GM23338 (cell line): ENCODE results near the gene SMTN.

Experiments
- CTCF ChIP-seq, 2 experiments: fragments of 200-600 bp in 1 of 2; sonication (generic) in 1 of 2; conservative IDR thresholded peaks; 2 replicates each; pipeline versions ENCODE4 v1.5.1 to v1.6.1; 2016 to 2017; ENCODE audit warnings: antibody characterized with exemption in 2 of 2, low read depth in 2 of 2, mild to moderate bottlenecking in 2 of 2, moderate library complexity in 1 of 2
- EZH2 ChIP-seq: fragments of 200-600 bp; sonication (generic); IDR thresholded peaks from one replicate; pipeline ENCODE4 v1.8.0; 2017; ENCODE audit warnings: antibody characterized with exemption, mild to moderate bottlenecking, low read depth; ENCODE audit not compliant: unreplicated experiment
- EZH2phosphoT487 ChIP-seq: fragments of 200-600 bp; sonication (generic); IDR thresholded peaks from one replicate; pipeline ENCODE4 v1.8.1; 2018; ENCODE audit warnings: antibody characterized with exemption; ENCODE audit not compliant: unreplicated experiment
- POLR2AphosphoS5 ChIP-seq: IDR thresholded peaks from 2 replicates; pipeline ENCODE4 v1.6.1; 2016; ENCODE audit warnings: antibody characterized with exemption, low read depth

- TF ChIP-seq CTCF (conservative IDR thresholded peaks at IDR 0.05; ENCODE audit: low read depth in 2 of 2) (no peak), EZH2phosphoT487 (no peak), EZH2 (no peak), POLR2AphosphoS5 (no peak)
These were observed 47.0 kb downstream of the SMTN start for GRCh38 chr22:31128156-31128555.
